ENCODE data around the gene C2orf42. TPM values are rescaled to one million over a fixed set of nuclear protein-coding genes. Genes with fewer than 3 reads are reported as not detected.
"Not testable (repeated sequence)": the region's sequence is repeated elsewhere in the genome, so short reads cannot be mapped to it uniquely, and the experiment has no call there.

C2orf42 gene
- total and polyA plus RNA-seq, 10 of the 15 experiments (the other 5 are each of a cell fraction or from before 2014, with no cell fraction given), result 5.5 to 19.8 (median 11.5) TPM

DNA sequence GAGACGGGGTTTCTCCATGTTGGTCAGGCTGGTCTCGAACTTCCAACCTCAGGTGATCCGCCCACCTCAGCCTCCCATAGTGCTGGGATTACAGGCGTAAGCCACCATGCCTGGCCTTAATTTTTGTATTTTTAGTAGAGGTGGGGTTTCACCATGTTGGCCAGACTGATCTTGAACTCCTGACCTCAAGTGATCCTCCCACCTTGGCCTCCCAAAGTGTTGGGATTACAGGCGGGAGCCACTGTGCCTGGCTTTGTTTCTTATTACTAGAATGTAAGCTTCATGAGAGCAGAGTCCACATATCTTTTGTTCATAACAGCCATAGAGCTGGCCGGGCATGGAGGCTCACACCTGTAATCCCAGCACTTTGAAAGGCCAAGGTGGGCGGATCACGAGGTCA lies 84.7 kb downstream of the C2orf42 start:
- intact Hi-C loops (cut with micrococcal nuclease; ENCODE audit: unreplicated experiment), result loop anchor here (10.0 kb wide), 1 partner anchor 959 kb away; the partner anchor contains the start of gene NAGK
- 97% methylated on average over 8 of the region's 8 CpGs for WGBS (ENCODE audit: insufficient coverage, insufficient replicate concordance, low lambda C conversion rate, missing lambda C conversion rate)
- FAIRE-seq, result not testable (repeated sequence)

DNA sequence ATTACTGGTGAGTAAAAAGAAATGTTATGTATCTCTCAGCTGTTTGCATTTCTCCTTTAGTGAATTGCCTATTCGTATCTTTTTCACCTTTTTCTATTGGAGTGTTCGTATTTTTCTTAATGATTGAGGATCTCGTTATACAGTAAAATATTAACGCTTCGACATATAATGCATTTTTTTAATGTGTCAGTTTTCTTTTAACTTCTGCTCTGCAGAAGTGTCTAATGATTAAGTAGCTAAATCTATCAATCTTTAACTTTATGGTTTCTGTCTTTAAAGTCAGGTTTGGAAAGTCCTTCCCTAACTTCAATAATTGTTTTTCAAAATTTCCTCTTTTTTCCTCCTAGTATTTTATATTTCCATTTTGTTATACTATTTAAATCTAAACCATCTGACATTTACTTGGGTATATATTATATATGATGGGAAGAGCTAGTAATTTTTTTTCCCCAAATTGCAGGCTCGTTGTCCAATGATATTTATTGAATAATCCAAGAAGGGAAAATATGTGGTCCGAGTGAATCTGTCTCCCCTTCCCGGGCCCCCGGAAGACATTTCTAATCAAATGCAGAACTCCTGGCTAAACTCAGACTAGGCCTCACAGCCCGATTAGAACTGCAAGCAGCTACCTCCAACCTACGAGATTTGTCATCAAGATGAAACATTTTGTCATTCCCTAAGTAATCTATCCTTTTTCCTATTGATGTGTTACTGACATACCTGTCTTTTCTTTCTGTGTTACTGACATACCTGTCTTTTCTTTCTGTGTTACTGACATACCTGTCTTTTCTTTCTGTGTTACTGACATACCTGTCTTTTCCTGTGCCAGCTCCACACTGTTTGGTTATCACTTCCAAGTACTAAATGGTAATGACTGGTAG lies 86.3 kb downstream of the C2orf42 start:
- peak; percentile 17; the same call in 2 of the 3 replicates for ATAC-seq
- H3K27ac ChIP-seq (ENCODE audit: control insufficient read depth, insufficient read depth), result peak overlapping the region; percentile 97
- 1% methylated on average over 11 of the region's 11 CpGs for WGBS (ENCODE audit: insufficient coverage, insufficient replicate concordance, low lambda C conversion rate, missing lambda C conversion rate)
- H2AFZ ChIP-seq (ENCODE audit: control insufficient read depth, low read depth, low read length), result peak overlapping the region; percentile 80
- peaks cover 38% of the 10 kb centered on the region for H3K4me1 ChIP-seq (ENCODE audit: control insufficient read depth, insufficient read depth, low read length)
- H3K4me3 ChIP-seq, result peak overlapping the region; percentile 53
- intact Hi-C loops (cut with micrococcal nuclease; ENCODE audit: unreplicated experiment) (loop anchor here (1.0 to 10.0 kb wide), 3 partner anchors 20 to 960 kb away; partner anchors contain the start of gene NAGK), in situ Hi-C loops (cut with MboI) (loop anchor here (25.0 kb wide), 1 partner anchor 1717 kb away; no protein-coding TSS in a partner anchor)
- ChIA-PET RAD21 (ENCODE audit: unreplicated experiment) (interaction anchor here (1.4 to 8.3 kb wide), 11 partner anchors 10 to 191 kb away, joined by 4 to 234 read pairs (median 25); partner anchors contain the start of gene MXD1), SMC1A (ENCODE audit: uncharacterized antibody, unreplicated experiment) (interaction anchor here (0.6 to 11.3 kb wide), 17 partner anchors 10 to 196 kb away, joined by 3 to 181 read pairs (median 8); partner anchors contain the start of genes MXD1 and PCBP1), CTCF (interaction anchor here (0.9 to 3.9 kb wide), 16 partner anchors 9 to 192 kb away, joined by 3 to 22 read pairs (median 4); no protein-coding TSS in a partner anchor), POLR2A (interaction anchor here (0.6 to 8.7 kb wide), 13 partner anchors 9 to 305 kb away, joined by 3 to 280 read pairs (median 5); partner anchors contain the start of genes MXD1 and PCBP1)
- peak overlapping the region; percentile 93 for H3K4me2 ChIP-seq (ENCODE audit: control insufficient read depth, insufficient read depth)
- peak overlapping the region; percentile 90 for H3K9ac ChIP-seq (ENCODE audit: control insufficient read depth, insufficient read depth, low read length)
- FAIRE-seq, result peak; percentile 13
- no peak for DNase-seq (ENCODE audit: low read depth, low spot score)
- no TSS peak for BruUV-seq (replicated peaks)
- H3K79me2 ChIP-seq (ENCODE audit: control insufficient read depth, insufficient read depth, low read length), result no peaks in the 10 kb centered on the region; the same call in 1 of the 2 replicates
- no peaks in the 10 kb centered on the region for H3K27me3 ChIP-seq (replicated peaks in 1 of 2; ENCODE audit: control insufficient read depth in 2 of 2, insufficient read depth in 2 of 2, low read length in 1 of 2)
- no peaks in the 10 kb centered on the region for H3K36me3 ChIP-seq (ENCODE audit: control insufficient read depth in 2 of 2, insufficient read depth in 2 of 2, low read length in 1 of 2)
- H3K9me3 ChIP-seq (replicated peaks; ENCODE audit: control insufficient read depth, insufficient read depth, low read length), result no peaks in the 10 kb centered on the region
- no peaks in the 10 kb centered on the region for H4K20me1 ChIP-seq (ENCODE audit: control insufficient read depth, insufficient read depth)
- TF ChIP-seq SIN3A (IDR thresholded peaks at IDR 0.05; ENCODE audit: low read depth, low read length), result no peak
- no peak for TF ChIP-seq TARDBP (IDR thresholded peaks at IDR 0.05; ENCODE audit: borderline replicate concordance)
- TF ChIP-seq BHLHE40 (IDR thresholded peaks at IDR 0.05; ENCODE audit: borderline replicate concordance in 1 of 2, low read depth in 2 of 2, low read length in 1 of 2), result peak in 1 of 2 experiments; percentile 50; a peak in 1 of 4 replicates
- peak; percentile 31 for TF ChIP-seq SIX5 (IDR thresholded peaks at IDR 0.05; ENCODE audit: low read depth, low read length, severe bottlenecking)
- peak; percentile 52 for TF ChIP-seq SMAD1 (IDR thresholded peaks at IDR 0.05; ENCODE audit: low read depth, partially characterized antibody)
- 0 out of 2 replicates have a peak, but pooled peaks have one; percentile 42 for TF ChIP-seq RAD51 (IDR thresholded peaks at IDR 0.05)
- peak; percentile 55; the same call in 1 of the 2 replicates for TF ChIP-seq FOXM1 (IDR thresholded peaks at IDR 0.05; ENCODE audit: low read depth, low read length)
- TF ChIP-seq, protein P1, sequence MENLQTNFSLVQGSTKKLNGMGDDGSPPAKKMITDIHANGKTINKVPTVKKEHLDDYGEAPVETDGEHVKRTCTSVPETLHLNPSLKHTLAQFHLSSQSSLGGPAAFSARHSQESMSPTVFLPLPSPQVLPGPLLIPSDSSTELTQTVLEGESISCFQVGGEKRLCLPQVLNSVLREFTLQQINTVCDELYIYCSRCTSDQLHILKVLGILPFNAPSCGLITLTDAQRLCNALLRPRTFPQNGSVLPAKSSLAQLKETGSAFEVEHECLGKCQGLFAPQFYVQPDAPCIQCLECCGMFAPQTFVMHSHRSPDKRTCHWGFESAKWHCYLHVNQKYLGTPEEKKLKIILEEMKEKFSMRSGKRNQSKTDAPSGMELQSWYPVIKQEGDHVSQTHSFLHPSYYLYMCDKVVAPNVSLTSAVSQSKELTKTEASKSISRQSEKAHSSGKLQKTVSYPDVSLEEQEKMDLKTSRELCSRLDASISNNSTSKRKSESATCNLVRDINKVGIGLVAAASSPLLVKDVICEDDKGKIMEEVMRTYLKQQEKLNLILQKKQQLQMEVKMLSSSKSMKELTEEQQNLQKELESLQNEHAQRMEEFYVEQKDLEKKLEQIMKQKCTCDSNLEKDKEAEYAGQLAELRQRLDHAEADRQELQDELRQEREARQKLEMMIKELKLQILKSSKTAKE (IDR thresholded peaks at IDR 0.05; ENCODE audit: low read depth, poor library complexity, severe bottlenecking), result peak; percentile 84
- no peak for TF ChIP-seq SMARCA5 (IDR thresholded peaks at IDR 0.05)
- 0 out of 2 replicates have a peak, but pooled peaks have one; percentile 41 for TF ChIP-seq GABPA (IDR thresholded peaks at IDR 0.05; ENCODE audit: low read depth)
- 0 out of 2 replicates have a peak, but pooled peaks have one; percentile 30 for TF ChIP-seq IRF4 (IDR thresholded peaks at IDR 0.05; ENCODE audit: low read depth, low read length)

More for the DNA sequence above, 84.7 kb downstream of the C2orf42 start:
- not testable (repeated sequence) for H3K9me3 ChIP-seq (replicated peaks; ENCODE audit: control insufficient read depth, insufficient read depth, low read length); BruUV-seq (replicated peaks); H3K27ac ChIP-seq (ENCODE audit: control insufficient read depth, insufficient read depth); H3K9ac ChIP-seq (ENCODE audit: control insufficient read depth, insufficient read depth, low read length); H3K27me3 ChIP-seq (replicated peaks in 1 of 2; ENCODE audit: control insufficient read depth in 2 of 2, insufficient read depth in 2 of 2, low read length in 1 of 2); H3K36me3 ChIP-seq (ENCODE audit: control insufficient read depth in 2 of 2, insufficient read depth in 2 of 2, low read length in 1 of 2); DNase-seq (ENCODE audit: low read depth, low spot score); H3K79me2 ChIP-seq (ENCODE audit: control insufficient read depth, insufficient read depth, low read length); H3K4me3 ChIP-seq; ATAC-seq; H2AFZ ChIP-seq (ENCODE audit: control insufficient read depth, low read depth, low read length); H3K4me2 ChIP-seq (ENCODE audit: control insufficient read depth, insufficient read depth); H4K20me1 ChIP-seq (ENCODE audit: control insufficient read depth, insufficient read depth)
- in situ Hi-C loops (cut with MboI), result loop anchor here (25.0 kb wide), 1 partner anchor 1719 kb away; no protein-coding TSS in a partner anchor
- peaks cover 42% of the 10 kb centered on the region for H3K4me1 ChIP-seq (ENCODE audit: control insufficient read depth, insufficient read depth, low read length)
- CTCF ChIA-PET, result interaction anchor here (0.7 to 5.5 kb wide), 5 partner anchors 10 to 27 kb away, joined by 3 to 40 read pairs (median 22); no protein-coding TSS in a partner anchor
- RAD21 ChIA-PET (ENCODE audit: unreplicated experiment), result interaction anchor here (1.0 to 8.3 kb wide), 5 partner anchors 12 to 37 kb away, joined by 3 to 234 read pairs (median 36); no protein-coding TSS in a partner anchor
- POLR2A ChIA-PET, result interaction anchor here (7.8 to 8.7 kb wide), 3 partner anchors 12 to 20 kb away, joined by 81 to 280 read pairs (median 138); partner anchors contain the start of gene PCBP1
- SMC1A ChIA-PET (ENCODE audit: uncharacterized antibody, unreplicated experiment), result interaction anchor here (0.6 to 11.3 kb wide), 5 partner anchors 16 to 36 kb away, joined by 3 to 181 read pairs (median 80); partner anchors contain the start of gene PCBP1
